HCT116 (cell line): ENCODE measurements around the gene FERD3L. TPM values are rescaled to one million over a fixed set of nuclear protein-coding genes. Genes with fewer than 3 reads are reported as not detected.

Experiments used
- ATAC-seq: fragments of 200-7000 bp; cut with Tn5 transposase; 2 replicates; pipeline ENCODE4 v1.9.1; 2020; ENCODE audit warnings: mild to moderate bottlenecking, moderate library complexity
- BruUV-seq: library from RNA; stranded (reverse); fragments of 400-500 nt; replicated peaks from 2 replicates; lab custom pipeline; 2021; lab: Mats Ljungman, UMichigan
- CTCF ChIA-PET: fragments of 300-600 bp; sonication (Branson Sonifier 250); formaldehyde crosslinking; loops from one replicate; lab custom pipeline; 2021; ENCODE audit warnings: antibody characterized with exemption; lab: Charles Lee
- POLR2A ChIA-PET: fragments of 300-600, 350-600 bp; sonication (Branson Sonifier 250); formaldehyde crosslinking; loops from one replicate; lab custom pipeline; 2021; ENCODE audit warnings: antibody characterized with exemption; lab: Charles Lee
- RAD21 ChIA-PET, 2 experiments: fragments of 300-600 bp; sonication (Branson Sonifier 250); formaldehyde crosslinking; loops; one replicate each; lab custom pipeline; 2023; ENCODE audit warnings: low total read pairs in 2 of 2; ENCODE audit not compliant: uncharacterized antibody in 2 of 2, unreplicated experiment in 2 of 2, low non-redundant PET in 1 of 2; lab: Charles Lee
- DNase-seq: peaks from one replicate; pipeline ENCODE4 v3.0.0-alpha.2; 2010; ENCODE audit warnings: low read depth, low spot score
- H2AFZ ChIP-seq: fragments of 200-600 bp; shearing (Covaris generic), sonication (generic); 2 replicates; pipeline ENCODE4 v1.6.1; 2017; ENCODE audit warnings: low read depth, mixed run types, mixed read lengths, antibody characterized with exemption, low read length; ENCODE audit not compliant: poor library complexity, severe bottlenecking
- H3K27ac ChIP-seq: 2 replicates; pipeline ENCODE4 v1.5.1; 2012; ENCODE audit warnings: low read depth, low read length
- H3K27me3 ChIP-seq: fragments of 200-600 bp; sonication (generic); 2 replicates; pipeline ENCODE4 v1.6.1; 2016; ENCODE audit warnings: mixed run types, low read length, mixed read lengths; ENCODE audit not compliant: insufficient read depth
- H3K36me3 ChIP-seq, 2 experiments: fragments of 200-500 bp in 1 of 2; fragments of 200-600 bp in 1 of 2; sonication (Bioruptor generic) in 1 of 2; sonication (generic) in 1 of 2; 2 replicates each; pipeline versions ENCODE4 v1.5.1 to v1.6.1; 2014 to 2016; ENCODE audit warnings: low read length in 2 of 2, inconsistent platforms in 1 of 2, mixed read lengths in 1 of 2, mixed run types in 1 of 2; ENCODE audit not compliant: insufficient read depth in 2 of 2, control insufficient read depth in 1 of 2
- H3K4me1 ChIP-seq, 2 experiments: fragments of 200-600 bp in 1 of 2; sonication (generic) in 1 of 2; 2 replicates each; pipeline versions ENCODE4 v1.5.1 to v1.6.1; 2012 to 2017; ENCODE audit warnings: low read length in 2 of 2, inconsistent platforms in 1 of 2, mild to moderate bottlenecking in 1 of 2, mixed read lengths in 1 of 2, mixed run types in 1 of 2, moderate library complexity in 1 of 2; ENCODE audit not compliant: insufficient read depth in 2 of 2, control insufficient read depth in 1 of 2
- H3K4me2 ChIP-seq: fragments of 200-600 bp; sonication (generic); 2 replicates; pipeline ENCODE4 v1.6.1; 2017; ENCODE audit warnings: mixed run types, low read length, mixed read lengths
- H3K4me3 ChIP-seq, 2 experiments: fragments of 200-600 bp in 1 of 2; sonication (generic) in 1 of 2; replicated peaks in 1 of 2; 2 replicates each; pipeline ENCODE4 v1.5.1; 2011 to 2016; ENCODE audit warnings: low read length in 2 of 2, control low read depth in 1 of 2, low read depth in 1 of 2, mild to moderate bottlenecking in 1 of 2, mixed read lengths in 1 of 2, mixed run types in 1 of 2
- H3K79me2 ChIP-seq: fragments of 200-600 bp; sonication (generic); 2 replicates; pipeline ENCODE4 v1.6.1; 2017; ENCODE audit warnings: mild to moderate bottlenecking, mixed run types, low read length, moderate library complexity, mixed read lengths; ENCODE audit not compliant: insufficient read depth
- H3K9ac ChIP-seq: fragments of 200-600 bp; sonication (generic); 2 replicates; pipeline ENCODE4 v1.6.1; 2016; ENCODE audit warnings: low read length, mixed read lengths
- H3K9me2 ChIP-seq: fragments of 200-600 bp; sonication (generic), shearing (Covaris generic); 2 replicates; pipeline ENCODE4 v1.6.1; 2017; ENCODE audit warnings: mixed run types, mild to moderate bottlenecking, moderate library complexity; ENCODE audit not compliant: insufficient read depth
- H3K9me3 ChIP-seq, 2 experiments: fragments of 200-500 bp in 1 of 2; fragments of 200-600 bp in 1 of 2; sonication (Bioruptor generic) in 1 of 2; sonication (generic) in 1 of 2; 2 replicates each; pipeline ENCODE4 v1.6.1; 2014 to 2017; ENCODE audit warnings: low read length in 2 of 2, mixed read lengths in 2 of 2, inconsistent platforms in 1 of 2, low read depth in 1 of 2, mild to moderate bottlenecking in 1 of 2, mixed run types in 1 of 2, moderate library complexity in 1 of 2; ENCODE audit not compliant: control insufficient read depth in 1 of 2, insufficient read depth in 1 of 2
- H4K20me1 ChIP-seq: fragments of 200-600 bp; sonication (generic), shearing (Covaris generic); 2 replicates; pipeline ENCODE4 v1.6.1; 2017; ENCODE audit warnings: mixed run types, mild to moderate bottlenecking, moderate library complexity; ENCODE audit not compliant: insufficient read depth
- CBX3 ChIP-seq: IDR thresholded peaks from 2 replicates; pipeline ENCODE4 v1.6.1; 2012; ENCODE audit warnings: low read depth
- CEBPB ChIP-seq: IDR thresholded peaks from 2 replicates; pipeline ENCODE4 v1.6.1; 2012; ENCODE audit warnings: low read depth
- EGR1 ChIP-seq: IDR thresholded peaks from 2 replicates; pipeline ENCODE4 v1.6.1; 2012; ENCODE audit warnings: low read depth
- EZH2 ChIP-seq: fragments of 200-600 bp; sonication (generic); IDR thresholded peaks from 2 replicates; pipeline ENCODE4 v1.6.1; 2017; ENCODE audit warnings: antibody characterized with exemption, mixed run types
- EZH2phosphoT487 ChIP-seq: fragments of 200-600 bp; IDR thresholded peaks from 2 replicates; pipeline ENCODE4 v1.6.1; 2018; ENCODE audit warnings: antibody characterized with exemption, borderline replicate concordance
- FOSL1 ChIP-seq: IDR thresholded peaks from 2 replicates; pipeline ENCODE4 v1.6.1; 2012; ENCODE audit warnings: low read depth
- JUND ChIP-seq: IDR thresholded peaks from 2 replicates; pipeline ENCODE4 v1.6.1; 2012
- POLR2A ChIP-seq: IDR thresholded peaks from 2 replicates; pipeline ENCODE4 v1.7.0; 2011; ENCODE audit warnings: borderline replicate concordance; ENCODE audit not compliant: insufficient read depth, insufficient read length; ENCODE audit errors: extremely low read depth
- SP1 ChIP-seq: IDR thresholded peaks from 2 replicates; pipeline ENCODE4 v1.6.1; 2012; ENCODE audit warnings: low read depth
- SRF ChIP-seq: IDR thresholded peaks from 2 replicates; pipeline ENCODE4 v1.6.1; 2012; ENCODE audit warnings: low read depth
- TCF7L2 ChIP-seq: IDR thresholded peaks from 2 replicates; pipeline ENCODE4 v1.7.0; 2011; ENCODE audit warnings: borderline replicate concordance, inconsistent platforms; ENCODE audit not compliant: insufficient read depth, insufficient read length; ENCODE audit errors: extremely low read depth
- YY1 ChIP-seq: IDR thresholded peaks from 2 replicates; pipeline ENCODE4 v1.6.1; 2011; ENCODE audit warnings: low read length, low read depth, moderate library complexity, mild to moderate bottlenecking; ENCODE audit not compliant: insufficient replicate concordance; ENCODE audit errors: extremely low read depth
- ZFX ChIP-seq: fragments of 450-650 bp; IDR thresholded peaks from 2 replicates; pipeline ENCODE4 v1.6.1; 2017
- ZNF274 ChIP-seq: fragments of 200-500 bp; sonication (Bioruptor generic); IDR thresholded peaks from 2 replicates; pipeline ENCODE4 v1.6.1; 2014; ENCODE audit warnings: mild to moderate bottlenecking, low read depth, low read length, inconsistent platforms
- intact Hi-C: fragments of 100-400 bp; cut with micrococcal nuclease; formaldehyde crosslinking; loops from 2 replicates; pipeline ENCODE4 v1.10.0; 2022
- total RNA-seq: library from RNA; stranded (reverse); gene quantifications from one replicate; pipeline ENCODE4 v1.2.1, GENCODE V29; 2021; ENCODE audit not compliant: unreplicated experiment
- TF ChIP-seq, protein P1 (sequence below): IDR thresholded peaks from 2 replicates; pipeline ENCODE4 v1.6.1; 2012
- TF ChIP-seq, protein P2 (sequence below): IDR thresholded peaks from 2 replicates; pipeline ENCODE4 v1.6.1; 2012
- TF ChIP-seq, protein P3 (sequence below): IDR thresholded peaks from 2 replicates; pipeline ENCODE4 v1.6.1; 2012; ENCODE audit warnings: low read depth
- TF ChIP-seq, protein P4 (sequence below), 3 experiments: fragments of 200-600 bp in 1 of 3; sonication (generic) in 1 of 3; IDR thresholded peaks in 2 of 3; conservative IDR thresholded peaks in 1 of 3; 2 replicates each; pipeline ENCODE4 v1.5.1; 2012 to 2017; ENCODE audit warnings: low read depth in 2 of 3, low read length in 2 of 3, antibody characterized with exemption in 1 of 3, borderline replicate concordance in 1 of 3, control low read depth in 1 of 3, mild to moderate bottlenecking in 1 of 3, mixed read lengths in 1 of 3, mixed run types in 1 of 3, moderate library complexity in 1 of 3; ENCODE audit not compliant: insufficient read depth in 1 of 3

The FERD3L gene
- total RNA-seq, 1 experiment from 2014 or later, result not detected

DNA sequence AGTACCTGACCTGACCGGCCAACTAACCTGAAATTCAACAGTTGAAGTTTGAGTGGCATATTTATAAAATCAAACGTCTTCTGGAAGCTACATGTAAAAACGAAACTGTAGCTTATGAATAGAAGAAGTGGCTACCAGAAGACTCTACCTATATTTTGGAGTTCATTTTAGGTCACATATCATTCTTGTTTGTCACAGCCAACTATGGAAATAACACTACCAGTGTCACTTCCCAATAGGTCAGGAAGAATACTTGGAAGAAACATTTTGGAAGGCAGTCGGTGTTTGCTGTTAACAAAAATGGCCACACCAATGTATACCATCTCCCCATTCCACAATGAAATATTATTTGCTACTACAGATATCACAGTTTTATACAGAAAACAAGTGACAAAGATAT lies 40.4 kb downstream of the FERD3L start:
- CTCF ChIA-PET, result no interaction called here
- H3K9ac ChIP-seq, result no peak overlapping the region
- DNase-seq (no peak), ATAC-seq (no peak)
- no peaks in the 10 kb centered on the region for H4K20me1 ChIP-seq
- no peak overlapping the region for H3K4me3 ChIP-seq
- H3K4me2 ChIP-seq, result no peak overlapping the region
- no peak overlapping the region for H3K27ac ChIP-seq
- TF ChIP-seq, protein P1, sequence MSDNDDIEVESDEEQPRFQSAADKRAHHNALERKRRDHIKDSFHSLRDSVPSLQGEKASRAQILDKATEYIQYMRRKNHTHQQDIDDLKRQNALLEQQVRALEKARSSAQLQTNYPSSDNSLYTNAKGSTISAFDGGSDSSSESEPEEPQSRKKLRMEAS, result no peak
- TF ChIP-seq SP1 (no peak), CEBPB (no peak), YY1 (no peak), JUND (no peak), TCF7L2 (no peak), SRF (no peak), CBX3 (no peak), EZH2phosphoT487 (no peak), ZFX (no peak), EZH2 (no peak), POLR2A (no peak), EGR1 (no peak), FOSL1 (no peak), ZNF274 (no peak)
- TF ChIP-seq, protein P2, sequence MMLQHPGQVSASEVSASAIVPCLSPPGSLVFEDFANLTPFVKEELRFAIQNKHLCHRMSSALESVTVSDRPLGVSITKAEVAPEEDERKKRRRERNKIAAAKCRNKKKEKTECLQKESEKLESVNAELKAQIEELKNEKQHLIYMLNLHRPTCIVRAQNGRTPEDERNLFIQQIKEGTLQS, result no peak
- TF ChIP-seq, protein P3, sequence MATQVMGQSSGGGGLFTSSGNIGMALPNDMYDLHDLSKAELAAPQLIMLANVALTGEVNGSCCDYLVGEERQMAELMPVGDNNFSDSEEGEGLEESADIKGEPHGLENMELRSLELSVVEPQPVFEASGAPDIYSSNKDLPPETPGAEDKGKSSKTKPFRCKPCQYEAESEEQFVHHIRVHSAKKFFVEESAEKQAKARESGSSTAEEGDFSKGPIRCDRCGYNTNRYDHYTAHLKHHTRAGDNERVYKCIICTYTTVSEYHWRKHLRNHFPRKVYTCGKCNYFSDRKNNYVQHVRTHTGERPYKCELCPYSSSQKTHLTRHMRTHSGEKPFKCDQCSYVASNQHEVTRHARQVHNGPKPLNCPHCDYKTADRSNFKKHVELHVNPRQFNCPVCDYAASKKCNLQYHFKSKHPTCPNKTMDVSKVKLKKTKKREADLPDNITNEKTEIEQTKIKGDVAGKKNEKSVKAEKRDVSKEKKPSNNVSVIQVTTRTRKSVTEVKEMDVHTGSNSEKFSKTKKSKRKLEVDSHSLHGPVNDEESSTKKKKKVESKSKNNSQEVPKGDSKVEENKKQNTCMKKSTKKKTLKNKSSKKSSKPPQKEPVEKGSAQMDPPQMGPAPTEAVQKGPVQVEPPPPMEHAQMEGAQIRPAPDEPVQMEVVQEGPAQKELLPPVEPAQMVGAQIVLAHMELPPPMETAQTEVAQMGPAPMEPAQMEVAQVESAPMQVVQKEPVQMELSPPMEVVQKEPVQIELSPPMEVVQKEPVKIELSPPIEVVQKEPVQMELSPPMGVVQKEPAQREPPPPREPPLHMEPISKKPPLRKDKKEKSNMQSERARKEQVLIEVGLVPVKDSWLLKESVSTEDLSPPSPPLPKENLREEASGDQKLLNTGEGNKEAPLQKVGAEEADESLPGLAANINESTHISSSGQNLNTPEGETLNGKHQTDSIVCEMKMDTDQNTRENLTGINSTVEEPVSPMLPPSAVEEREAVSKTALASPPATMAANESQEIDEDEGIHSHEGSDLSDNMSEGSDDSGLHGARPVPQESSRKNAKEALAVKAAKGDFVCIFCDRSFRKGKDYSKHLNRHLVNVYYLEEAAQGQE, result no peak
- TF ChIP-seq, protein P4, sequence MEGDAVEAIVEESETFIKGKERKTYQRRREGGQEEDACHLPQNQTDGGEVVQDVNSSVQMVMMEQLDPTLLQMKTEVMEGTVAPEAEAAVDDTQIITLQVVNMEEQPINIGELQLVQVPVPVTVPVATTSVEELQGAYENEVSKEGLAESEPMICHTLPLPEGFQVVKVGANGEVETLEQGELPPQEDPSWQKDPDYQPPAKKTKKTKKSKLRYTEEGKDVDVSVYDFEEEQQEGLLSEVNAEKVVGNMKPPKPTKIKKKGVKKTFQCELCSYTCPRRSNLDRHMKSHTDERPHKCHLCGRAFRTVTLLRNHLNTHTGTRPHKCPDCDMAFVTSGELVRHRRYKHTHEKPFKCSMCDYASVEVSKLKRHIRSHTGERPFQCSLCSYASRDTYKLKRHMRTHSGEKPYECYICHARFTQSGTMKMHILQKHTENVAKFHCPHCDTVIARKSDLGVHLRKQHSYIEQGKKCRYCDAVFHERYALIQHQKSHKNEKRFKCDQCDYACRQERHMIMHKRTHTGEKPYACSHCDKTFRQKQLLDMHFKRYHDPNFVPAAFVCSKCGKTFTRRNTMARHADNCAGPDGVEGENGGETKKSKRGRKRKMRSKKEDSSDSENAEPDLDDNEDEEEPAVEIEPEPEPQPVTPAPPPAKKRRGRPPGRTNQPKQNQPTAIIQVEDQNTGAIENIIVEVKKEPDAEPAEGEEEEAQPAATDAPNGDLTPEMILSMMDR (IDR thresholded peaks at IDR 0.05 in 2 of 3, conservative IDR thresholded peaks at IDR 0.05 in 1 of 3; ENCODE audit: borderline replicate concordance in 1 of 3, insufficient read depth in 1 of 3, low read depth in 2 of 3, low read length in 2 of 3), result no peak
- RAD21 ChIA-PET, result no interaction called here
- no TSS peak for BruUV-seq
- intact Hi-C loops, result no loop called here
- no peak overlapping the region for H2AFZ ChIP-seq
- H3K4me1 ChIP-seq, result peaks cover 6 to 19% of the 10 kb centered on the region in 2 experiments; a peak in 3 of 4 replicates
- no peaks in the 10 kb centered on the region for H3K9me2 ChIP-seq
- POLR2A ChIA-PET, result interaction anchor here (0.6 kb wide), 1 partner anchor 80 kb away, joined by 4 read pairs; no protein-coding TSS in a partner anchor
- H3K79me2 ChIP-seq, result no peaks in the 10 kb centered on the region
- no peaks in the 10 kb centered on the region for H3K9me3 ChIP-seq
- no peaks in the 10 kb centered on the region for H3K27me3 ChIP-seq
- H3K36me3 ChIP-seq, result no peaks in the 10 kb centered on the region
